Stomach smooth muscle (tissue), 2 donors: ENCODE data around the gene NFKB1.

Experiments
- H3K27ac ChIP-seq: one replicate; pipeline ENCODE4 v1.7.0; 2013; ENCODE audit warnings: mild to moderate bottlenecking, low read length, inconsistent platforms
- H3K27me3 ChIP-seq, 2 donors: one replicate each; pipeline ENCODE4 v1.7.0; 2013; ENCODE audit warnings: low read length in 2 of 2; ENCODE audit not compliant: insufficient read depth in 2 of 2, control insufficient read depth in 1 of 2
- H3K36me3 ChIP-seq, 2 donors: one replicate each; pipeline ENCODE4 v1.7.0; 2013; ENCODE audit warnings: low read length in 2 of 2; ENCODE audit not compliant: control insufficient read depth in 2 of 2, insufficient read depth in 2 of 2
- H3K4me1 ChIP-seq: one replicate; pipeline ENCODE4 v1.7.0; 2013; ENCODE audit warnings: low read length; ENCODE audit not compliant: control insufficient read depth, insufficient read depth
- H3K4me3 ChIP-seq, 2 donors: one replicate each; pipeline ENCODE4 v1.7.0; 2013; ENCODE audit warnings: low read length in 2 of 2
- H3K9ac ChIP-seq, 2 donors: one replicate each; pipeline ENCODE4 v1.7.0; 2013; ENCODE audit warnings: low read length in 2 of 2, mild to moderate bottlenecking in 1 of 2
- H3K9me3 ChIP-seq, 2 donors: one replicate each; pipeline ENCODE4 v1.7.0; 2013; ENCODE audit warnings: low read length in 2 of 2; ENCODE audit not compliant: control insufficient read depth in 2 of 2
- donor health status: healthy.
- donor health status: Pancreatic carcinoma.

Gene NFKB1

GRCh38 chr4:102640669-102641068 lies 139.5 kb downstream of the NFKB1 start:
- no peak overlapping the region for H3K9ac ChIP-seq
- no peaks in the 10 kb centered on the region for H3K9me3 ChIP-seq
- no peaks in the 10 kb centered on the region for H3K4me1 ChIP-seq
- peaks cover 7 to 14% of the 10 kb centered on the region in 2 donors for H3K36me3 ChIP-seq
- H3K27ac ChIP-seq, result no peak overlapping the region
- H3K4me3 ChIP-seq, result no peak overlapping the region
- H3K27me3 ChIP-seq, result no peaks in the 10 kb centered on the region

GRCh38 chr4:102641793-102642192 lies 140.6 kb downstream of the NFKB1 start:
- Histone ChIP-seq H3K4me1 (no peaks in the 10 kb centered on the region), H3K36me3 (peaks cover 12 to 13% of the 10 kb centered on the region in 2 donors), H3K4me3 (no peak overlapping the region), H3K9me3 (no peaks in the 10 kb centered on the region), H3K27ac (no peak overlapping the region), H3K9ac (no peak overlapping the region), H3K27me3 (no peaks in the 10 kb centered on the region)

GRCh38 chr4:102642631-102643298 lies 141.6 kb downstream of the NFKB1 start:
- Histone ChIP-seq H3K9ac (no peak overlapping the region), H3K27ac (no peak overlapping the region), H3K9me3 (no peaks in the 10 kb centered on the region), H3K4me1 (no peaks in the 10 kb centered on the region), H3K36me3 (peaks cover 6 to 12% of the 10 kb centered on the region in 2 donors), H3K27me3 (no peaks in the 10 kb centered on the region), H3K4me3 (no peak overlapping the region)

- H3K9me3 ChIP-seq, result no peaks in the 10 kb centered on the region
- H3K4me1 ChIP-seq, result no peaks in the 10 kb centered on the region
- peaks cover 3 to 12% of the 10 kb centered on the region in 2 donors for H3K36me3 ChIP-seq
- no peak overlapping the region for H3K27ac ChIP-seq
- H3K9ac ChIP-seq, result no peak overlapping the region
- H3K4me3 ChIP-seq, result no peak overlapping the region
- H3K27me3 ChIP-seq, result no peaks in the 10 kb centered on the region
Measured at GRCh38 chr4:102647117-102647516, 146.0 kb downstream of the NFKB1 start.

- peaks cover 0 to 2% of the 10 kb centered on the region in 2 donors for H3K9me3 ChIP-seq
- no peaks in the 10 kb centered on the region for H3K36me3 ChIP-seq
- H3K9ac ChIP-seq, result no peak overlapping the region
- H3K4me3 ChIP-seq, result no peak overlapping the region
- H3K27ac ChIP-seq, result no peak overlapping the region
- no peaks in the 10 kb centered on the region for H3K4me1 ChIP-seq
- no peaks in the 10 kb centered on the region for H3K27me3 ChIP-seq
Measured at GRCh38 chr4:102657206-102657605, 156.0 kb downstream of the NFKB1 start.

- H3K27ac ChIP-seq, result no peak overlapping the region
- H3K4me3 ChIP-seq, result no peak overlapping the region
- H3K9ac ChIP-seq, result no peak overlapping the region
- H3K36me3 ChIP-seq, result peaks cover 4 to 15% of the 10 kb centered on the region in 2 donors
- H3K4me1 ChIP-seq, result no peaks in the 10 kb centered on the region
- no peaks in the 10 kb centered on the region for H3K27me3 ChIP-seq
- peaks cover 0 to 2% of the 10 kb centered on the region in 2 donors for H3K9me3 ChIP-seq
Measured at GRCh38 chr4:102663073-102663472, 161.9 kb downstream of the NFKB1 start.

GRCh38 chr4:102665527-102665926 lies 164.4 kb downstream of the NFKB1 start:
- no peaks in the 10 kb centered on the region for H3K4me1 ChIP-seq
- H3K27me3 ChIP-seq, result no peaks in the 10 kb centered on the region
- peaks cover 4 to 15% of the 10 kb centered on the region in 2 donors for H3K36me3 ChIP-seq
- no peak overlapping the region for H3K27ac ChIP-seq
- H3K9me3 ChIP-seq, result no peaks in the 10 kb centered on the region
- no peak overlapping the region for H3K9ac ChIP-seq
- H3K4me3 ChIP-seq, result no peak overlapping the region
